GM19324 (cell line): Measurements from ENCODE around the gene FYN.
"Not testable (repeated sequence)": the region's sequence is repeated elsewhere in the genome, so short reads cannot be mapped to it uniquely, and the experiment has no call there.

Source experiments
- ATAC-seq: cut with Tn5 transposase; IDR thresholded peaks from one replicate; pipeline ENCODE4 v1.9.1; 2021; ENCODE audit warnings: mild to moderate bottlenecking, moderate library complexity; ENCODE audit not compliant: unreplicated experiment, low FRiP score

FYN gene

DNA sequence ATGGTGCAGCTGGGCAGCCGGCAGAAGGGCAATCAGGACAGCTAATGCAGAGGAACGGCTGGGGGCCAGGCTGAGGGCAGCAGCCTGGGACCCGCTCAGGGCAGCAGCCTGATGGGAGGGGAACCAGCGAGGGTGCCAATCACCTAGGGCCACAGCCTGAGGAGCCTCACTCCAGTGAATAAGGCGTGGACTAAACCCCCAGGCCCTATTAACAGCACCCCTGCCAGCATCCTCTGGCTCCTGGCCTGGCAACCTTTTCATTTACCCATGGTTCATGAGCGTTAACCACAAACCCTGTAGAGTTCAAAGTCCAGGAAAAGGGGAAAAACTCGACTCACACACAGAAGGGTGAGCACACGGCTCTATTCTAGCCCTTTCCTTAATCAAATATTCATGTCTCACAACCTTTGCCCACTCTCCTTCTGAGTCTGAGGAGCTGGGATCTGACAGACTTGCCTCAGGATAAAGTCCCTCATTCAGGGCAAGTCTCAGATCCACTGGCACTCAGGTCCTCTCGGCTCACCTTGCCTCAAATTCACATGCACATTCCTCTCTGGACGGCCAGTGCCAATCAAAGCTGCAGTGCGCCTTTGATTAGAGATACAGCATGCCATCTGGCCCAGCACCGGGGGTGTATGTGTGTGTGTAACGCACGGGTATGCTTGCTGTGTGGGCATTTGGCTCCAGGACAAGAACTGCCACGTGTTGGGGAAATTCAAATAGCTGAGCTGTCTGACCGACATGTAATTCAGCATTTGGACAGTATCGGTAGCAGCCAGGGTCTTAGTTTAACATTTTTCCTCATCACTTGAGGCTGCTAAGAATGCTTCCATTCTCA is 180.7 kb downstream of the FYN start:
- no peak for ATAC-seq

DNA sequence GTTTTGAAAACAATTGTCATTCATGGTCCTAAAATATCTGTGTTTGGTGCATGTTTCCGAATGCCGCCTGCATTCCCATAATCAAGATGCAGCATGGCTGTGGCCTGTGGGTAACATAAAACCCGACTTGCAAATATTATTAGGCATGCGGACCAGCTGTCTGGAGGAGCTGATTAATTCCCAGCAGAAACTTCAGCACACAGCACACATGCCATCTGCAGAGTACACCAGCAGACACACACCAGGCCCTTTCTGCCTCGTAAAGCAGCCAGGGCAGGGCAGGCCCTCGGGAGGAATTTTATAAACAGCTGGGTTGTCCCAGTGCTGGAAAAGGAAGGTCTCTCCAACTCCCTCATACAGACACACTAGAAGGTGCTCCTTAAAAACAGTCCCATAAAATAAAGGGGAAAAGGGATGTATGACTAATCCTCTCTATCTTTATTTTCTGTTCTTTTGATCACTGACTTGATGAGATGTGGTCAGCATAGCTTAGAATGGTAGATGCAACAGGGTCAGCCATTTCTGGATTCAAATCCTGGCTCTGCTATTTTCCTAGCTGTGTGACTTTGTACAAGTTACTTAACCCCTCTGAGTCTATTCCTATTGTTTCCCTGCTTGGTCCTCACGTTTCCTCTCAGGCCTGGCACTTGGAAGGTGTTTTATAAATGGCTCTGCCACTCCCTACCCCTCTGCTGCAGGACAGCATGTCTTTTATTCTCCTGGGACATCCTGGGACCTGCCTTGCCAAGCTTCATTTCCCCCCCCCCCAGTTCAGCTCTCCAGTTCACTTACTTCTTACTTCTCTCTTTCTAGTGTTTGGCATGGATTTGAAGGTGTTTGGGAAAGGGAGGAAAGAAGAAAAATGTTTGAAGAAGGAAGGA is 181.7 kb downstream of the FYN start:
- no peak for ATAC-seq

DNA sequence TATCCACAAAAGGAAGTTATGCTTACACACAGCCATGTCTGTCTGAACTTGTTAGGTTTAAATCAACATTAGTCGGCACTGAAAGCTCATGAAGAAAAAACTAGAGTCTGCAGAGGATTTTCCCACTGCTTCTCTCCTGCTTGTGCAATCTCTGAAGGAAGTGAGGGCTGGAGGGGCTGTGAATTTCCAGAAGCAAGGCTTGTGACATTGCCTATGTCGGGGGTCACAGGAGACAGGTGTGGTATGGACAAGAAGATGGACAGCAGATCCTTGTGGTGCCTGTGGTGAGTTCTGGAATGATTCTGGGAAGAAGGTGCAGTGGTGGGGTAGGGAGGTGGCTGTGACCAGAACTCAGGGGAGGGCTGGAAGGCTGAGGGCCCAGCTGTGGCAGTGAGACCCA is 183.3 kb downstream of the FYN start:
- ATAC-seq = no peak

DNA sequence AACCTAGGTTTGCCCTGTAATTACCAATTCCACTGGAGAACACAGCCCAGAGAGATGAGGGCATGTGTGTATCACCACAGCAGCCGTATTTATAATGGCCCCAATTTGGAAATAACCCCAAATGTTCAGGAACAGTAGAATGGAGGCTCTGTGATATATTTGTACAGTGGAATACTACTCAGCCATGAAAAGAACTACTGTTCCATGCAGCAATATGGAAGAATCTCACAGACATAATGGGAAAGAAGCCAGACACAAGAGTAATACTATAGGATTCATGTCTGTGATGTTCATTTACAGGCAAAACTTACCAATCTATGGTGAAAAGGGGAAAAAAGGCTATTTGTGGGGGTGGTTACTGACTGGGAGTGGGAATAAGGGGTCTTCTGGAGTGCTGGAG is 183.8 kb downstream of the FYN start:
- no peak for ATAC-seq

DNA sequence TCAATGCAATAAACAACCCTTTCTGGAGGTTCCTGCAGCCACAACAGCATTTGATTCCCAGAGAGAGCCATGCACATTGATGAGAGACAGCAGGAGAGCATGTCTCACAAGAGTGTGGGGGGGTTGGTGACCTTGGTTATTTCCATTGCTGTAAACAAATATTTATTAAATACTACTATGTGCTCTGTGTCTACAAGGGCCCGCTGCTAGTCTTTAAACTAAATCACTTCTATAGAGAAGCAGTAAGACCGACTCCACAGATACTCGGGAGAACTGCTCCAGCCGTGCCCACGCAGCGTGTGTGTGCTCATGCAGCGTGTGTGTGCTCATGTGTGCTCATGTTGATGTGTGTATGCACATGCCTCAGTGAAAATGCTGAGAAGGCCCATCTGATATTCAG is 184.9 kb downstream of the FYN start:
- no peak for ATAC-seq

DNA sequence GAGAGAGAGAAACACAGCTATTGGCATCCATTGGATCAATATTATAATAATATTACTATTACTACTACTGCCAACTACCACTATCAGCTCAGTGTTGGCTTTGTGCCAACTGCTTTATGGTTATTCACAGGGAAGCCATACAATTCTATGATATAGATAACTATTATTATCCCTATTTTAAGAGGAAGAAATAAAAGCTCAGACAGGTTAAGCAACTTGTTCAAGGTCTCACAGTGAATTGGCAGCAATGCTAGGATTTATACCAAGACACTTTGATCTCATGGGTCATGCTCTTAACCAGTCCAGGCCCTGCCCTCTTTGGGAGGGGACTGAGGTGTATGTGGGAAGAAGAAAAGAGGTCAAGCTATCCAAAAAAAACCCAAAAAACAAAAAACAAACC is 185.6 kb downstream of the FYN start:
- no peak for ATAC-seq

DNA sequence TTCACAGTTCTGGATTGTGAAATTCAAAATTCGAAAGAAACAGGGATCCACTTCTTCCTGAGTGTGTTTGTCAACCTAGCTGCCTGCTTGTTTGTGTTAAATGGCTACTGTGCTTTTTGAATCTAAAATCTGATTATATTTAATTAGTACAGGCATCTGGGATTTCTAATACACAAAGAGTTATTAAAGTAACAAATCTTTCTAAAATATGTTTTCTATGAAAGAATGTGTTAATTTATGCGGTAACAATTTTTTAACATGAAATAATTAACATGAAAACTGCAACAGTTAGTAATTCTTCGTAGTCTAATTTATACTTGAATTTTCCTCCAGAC is 186.4 kb downstream of the FYN start:
- no peak for ATAC-seq

DNA sequence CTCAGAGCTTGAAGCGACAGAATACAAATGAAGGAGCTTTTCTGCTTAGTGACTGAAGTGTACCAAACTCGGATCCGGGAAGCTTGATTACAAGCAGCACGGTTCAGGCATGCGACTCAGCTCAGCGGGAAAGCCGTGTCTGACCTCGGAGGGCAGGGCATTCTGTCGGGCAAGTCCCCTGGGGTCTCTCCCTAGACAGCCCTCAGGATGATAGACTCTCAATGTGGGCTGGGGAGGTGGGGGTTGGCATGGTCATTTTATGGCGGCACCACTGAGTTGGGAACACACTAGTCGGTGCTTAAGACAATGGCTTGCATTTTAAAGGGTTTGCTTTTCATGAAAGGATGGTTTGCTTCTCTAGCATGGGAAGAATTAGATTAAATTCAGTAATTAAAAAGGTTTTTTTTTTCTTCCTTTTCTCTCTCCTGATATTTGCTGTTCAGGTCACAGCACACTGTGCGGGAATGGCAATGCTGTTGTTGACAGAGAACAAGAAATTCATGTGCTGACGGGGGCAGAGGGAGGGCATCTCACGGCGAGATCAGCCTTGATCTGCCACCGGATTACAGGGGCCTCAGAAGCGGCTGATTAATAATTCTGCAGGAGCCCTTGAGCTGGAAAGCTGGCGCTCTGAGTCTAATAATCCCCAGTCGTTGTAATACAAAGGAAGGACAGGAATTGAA is 186.9 kb downstream of the FYN start:
- ATAC-seq = no peak

DNA sequence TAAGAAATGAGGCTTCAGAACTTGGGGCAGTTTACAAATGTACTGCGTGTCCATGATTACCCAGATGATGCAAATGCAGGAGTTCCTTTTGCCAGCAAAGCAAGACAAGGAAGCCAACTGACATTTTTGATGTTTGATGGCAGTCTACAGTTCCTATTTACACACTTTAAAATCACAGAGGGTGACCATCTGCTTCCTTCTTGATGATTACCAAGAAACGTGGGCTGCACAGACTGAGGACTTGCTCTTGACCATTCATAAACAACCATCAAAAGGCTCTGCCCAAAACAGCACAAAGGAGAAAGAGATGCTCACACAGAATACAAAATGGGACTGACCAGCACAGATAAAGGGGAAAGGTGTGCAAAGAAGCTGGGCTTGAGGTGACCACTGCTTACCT is 187.7 kb downstream of the FYN start:
- ATAC-seq = no peak

DNA sequence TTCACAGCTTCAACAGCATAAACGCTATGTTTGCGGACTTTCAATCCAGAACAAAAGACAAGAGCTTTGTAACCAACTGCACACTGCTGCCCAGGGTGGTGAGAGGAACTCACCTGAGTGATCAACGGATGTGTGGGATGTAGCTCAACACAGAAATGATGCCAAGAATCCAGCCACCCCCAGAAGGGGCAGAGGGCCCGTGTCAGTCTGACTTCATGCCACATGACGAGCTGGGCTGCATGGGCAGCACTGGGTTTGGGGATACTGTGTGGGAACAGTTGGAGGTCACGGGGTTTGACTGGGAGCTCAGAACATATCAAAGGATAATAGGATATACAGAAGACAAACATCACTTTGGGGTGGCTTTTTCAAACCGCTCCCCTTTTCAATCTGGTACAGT is 188.2 kb downstream of the FYN start:
- ATAC-seq = no peak

DNA sequence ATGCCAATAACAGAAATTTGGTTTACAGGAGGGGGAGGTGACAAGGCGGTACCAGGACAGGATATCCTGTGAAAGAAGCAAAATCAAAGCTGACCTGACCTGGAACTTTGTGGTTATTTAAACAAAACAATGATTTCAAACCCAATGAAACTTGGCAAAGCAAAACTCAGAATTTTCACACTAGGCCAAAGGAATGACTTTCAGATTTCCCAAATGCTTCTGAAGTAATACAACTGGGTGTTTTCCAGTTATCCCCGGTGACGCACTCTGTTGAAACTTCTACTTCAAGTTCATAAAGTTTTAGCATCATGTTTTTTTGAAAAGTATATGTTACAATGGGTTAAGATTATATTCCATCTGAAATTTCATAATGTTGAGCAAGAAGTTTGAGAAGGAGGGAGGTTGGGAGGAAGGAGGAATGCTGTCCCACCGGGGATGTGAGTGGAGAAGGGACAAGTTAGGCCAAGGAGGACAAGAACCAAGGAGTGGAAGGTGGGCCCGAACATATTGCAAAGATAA is 189.4 kb downstream of the FYN start:
- no peak for ATAC-seq

DNA sequence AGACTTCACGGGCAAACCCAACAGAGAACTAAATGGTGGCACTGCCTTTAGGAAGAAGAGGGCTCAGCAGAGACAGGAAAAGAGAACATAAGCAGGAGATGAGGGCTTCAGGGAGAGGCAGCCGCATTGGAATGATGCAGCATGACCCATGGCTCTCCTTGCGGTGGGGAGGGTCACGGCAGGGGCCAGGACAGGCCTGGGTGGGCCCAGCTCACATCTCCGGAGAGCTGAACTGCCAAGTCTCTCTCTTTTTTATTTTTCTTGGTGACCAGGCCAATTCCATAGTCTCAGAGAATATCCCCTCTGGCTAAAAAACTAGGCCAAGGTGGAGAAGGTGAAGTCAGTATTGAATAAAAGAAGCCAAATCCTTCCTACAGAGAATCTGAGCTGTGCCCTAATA is 190.1 kb downstream of the FYN start:
- no peak for ATAC-seq

DNA sequence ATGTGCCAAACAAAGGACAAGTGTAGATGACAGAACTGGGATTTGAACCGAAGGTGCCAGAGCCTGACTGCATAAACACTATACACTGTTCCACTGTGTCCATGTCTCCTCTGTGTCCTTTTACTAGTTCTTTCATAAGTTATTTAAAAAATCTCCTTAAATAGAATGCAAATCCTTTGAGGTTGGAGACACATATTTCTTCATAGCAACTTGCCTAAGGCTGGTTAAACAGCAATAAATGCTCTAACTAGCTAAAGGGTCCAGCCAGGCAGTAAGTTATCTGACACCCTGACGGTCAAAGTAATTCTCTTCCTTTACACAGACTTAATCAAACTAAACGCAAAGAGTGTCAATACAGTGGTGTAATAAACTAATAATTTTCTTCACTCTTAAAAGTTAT is 191.4 kb downstream of the FYN start:
- no peak for ATAC-seq

DNA sequence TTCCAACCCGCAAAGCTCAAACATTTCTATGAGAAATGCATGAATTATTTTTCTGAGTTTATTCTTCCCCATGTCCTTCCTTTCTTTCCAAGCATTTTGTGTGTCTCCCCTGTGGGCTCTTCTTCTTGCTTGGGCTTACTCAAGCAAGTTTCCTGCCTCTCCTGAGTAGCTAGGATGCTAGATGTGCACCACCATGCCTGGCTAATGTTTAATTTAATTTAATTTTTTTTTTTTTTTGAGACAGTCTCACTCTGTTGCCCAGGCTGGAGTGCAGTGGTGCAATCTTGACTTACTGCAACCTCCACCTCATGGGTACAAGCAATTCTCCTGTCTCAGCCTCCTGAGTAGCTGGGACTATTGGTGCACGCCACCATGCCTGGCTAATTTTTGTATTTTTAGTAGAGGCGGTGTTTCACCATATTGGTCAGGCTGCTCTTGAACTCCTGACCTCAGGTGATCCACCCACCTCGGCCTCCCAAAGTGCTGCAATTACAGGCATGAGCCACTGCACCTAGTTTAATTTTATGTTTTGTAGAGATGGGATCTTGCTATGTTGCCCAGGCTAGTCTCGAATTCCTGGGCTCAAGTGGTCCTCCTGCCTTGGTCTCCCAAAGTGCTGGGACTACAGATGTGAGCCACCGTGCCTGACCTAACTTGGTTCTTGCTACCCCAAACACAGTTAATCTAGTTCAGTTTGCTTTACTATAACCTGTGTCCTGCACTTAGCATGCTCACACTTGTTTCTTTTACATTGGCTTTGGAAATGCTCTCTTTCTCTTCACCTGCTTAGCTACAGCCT is 192.2 kb downstream of the FYN start:
- ATAC-seq = not testable (repeated sequence)

DNA sequence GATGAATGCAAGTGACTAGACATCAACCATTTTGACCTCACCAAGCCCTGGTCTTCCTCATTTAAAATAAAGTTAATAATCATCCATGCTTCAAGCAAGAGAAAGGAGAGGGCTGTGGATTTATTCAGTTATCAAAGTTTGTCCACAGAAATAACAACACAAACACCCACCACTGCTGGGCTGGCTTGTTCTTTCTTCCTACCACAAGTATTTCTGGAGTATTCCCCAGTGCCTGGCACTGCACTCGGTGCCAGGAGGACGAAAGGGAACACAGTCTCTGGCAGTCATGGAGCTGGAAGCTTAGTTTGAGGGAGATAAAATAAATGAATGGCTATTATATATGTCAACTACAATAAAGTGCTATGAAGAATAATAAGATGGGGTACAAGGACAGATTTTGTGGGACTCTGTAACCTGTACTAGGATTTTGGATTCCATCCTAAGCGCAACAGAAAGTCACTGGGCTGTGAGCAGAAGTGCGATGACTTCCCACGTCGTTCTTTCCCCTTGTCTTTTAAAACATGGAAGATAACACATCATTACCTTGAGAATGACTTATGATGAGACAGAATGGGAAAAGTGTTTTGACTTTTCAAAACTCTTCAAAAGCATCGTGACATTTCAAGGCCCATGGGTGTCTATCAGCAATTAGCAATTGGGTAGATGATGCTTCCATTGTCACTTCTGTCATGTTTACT is 193.1 kb downstream of the FYN start:
- ATAC-seq = no peak

DNA sequence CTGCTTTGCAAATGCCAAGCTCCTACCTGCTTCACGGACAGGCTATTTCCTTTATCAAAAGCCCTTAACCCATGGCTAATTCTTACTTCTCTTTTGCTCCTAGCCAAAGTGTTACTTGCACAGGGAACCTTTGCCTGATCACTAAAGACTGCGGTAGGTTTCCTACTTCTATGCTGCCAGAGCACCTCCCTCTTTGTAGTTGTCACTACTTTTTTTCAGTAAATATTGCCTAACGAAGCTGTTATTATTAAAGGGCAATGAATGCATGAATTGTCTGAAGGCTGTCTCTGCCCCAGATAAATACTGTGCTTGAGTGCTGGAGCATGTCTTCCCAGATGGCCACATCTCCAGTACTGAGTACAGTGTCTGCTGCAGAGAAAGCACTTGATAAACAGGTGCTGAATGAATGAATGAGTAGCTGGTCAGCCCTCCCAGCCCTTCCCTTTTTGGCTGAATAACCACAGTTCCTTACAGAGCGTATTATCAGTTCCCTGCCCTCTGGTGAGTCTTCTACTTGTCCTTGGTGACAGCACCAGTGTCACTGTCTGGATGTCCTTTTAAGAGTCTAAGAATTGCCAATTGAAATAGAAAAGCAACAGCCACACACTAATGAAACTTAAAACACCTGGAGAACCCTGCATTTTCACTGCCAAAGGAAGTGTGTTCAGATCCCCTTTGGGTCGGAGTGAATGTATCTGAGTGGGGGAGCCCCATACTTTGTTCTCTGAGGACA is 194.0 kb downstream of the FYN start:
- ATAC-seq = no peak

DNA sequence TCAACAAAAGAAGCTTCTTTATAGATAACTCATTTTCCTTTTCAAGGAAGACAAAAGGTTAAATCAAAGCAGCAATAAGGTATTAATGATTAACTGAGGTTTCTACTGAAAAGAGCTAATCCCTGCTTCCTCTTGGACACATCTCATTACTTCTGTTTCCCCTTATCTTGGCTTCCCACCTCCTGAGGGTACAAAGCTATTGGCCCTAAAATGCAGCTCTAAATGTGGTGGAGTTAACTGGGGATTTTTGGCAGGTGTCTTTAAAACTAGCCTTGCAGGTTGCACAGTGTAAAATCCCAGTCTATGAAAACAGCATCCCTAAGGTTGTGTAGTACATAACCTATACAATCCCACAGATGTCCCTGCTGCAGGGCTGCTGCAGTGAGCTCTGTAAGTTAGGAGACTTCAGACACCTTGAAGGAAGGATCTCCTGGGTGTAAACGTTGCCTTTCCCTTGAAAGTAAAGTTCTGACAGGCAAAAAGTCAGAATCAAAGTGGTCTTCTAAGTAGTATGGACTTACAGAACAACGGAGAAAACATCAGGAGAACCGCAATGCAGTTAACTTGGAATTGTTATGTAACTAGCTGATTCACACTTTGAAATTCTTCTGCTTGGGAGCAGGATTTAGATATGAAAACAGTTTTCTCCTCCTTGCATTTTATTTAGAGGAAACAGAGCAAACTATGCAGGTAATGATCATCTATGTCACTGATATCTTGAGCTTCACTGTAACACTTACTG is 195.8 kb downstream of the FYN start:
- no peak for ATAC-seq

DNA sequence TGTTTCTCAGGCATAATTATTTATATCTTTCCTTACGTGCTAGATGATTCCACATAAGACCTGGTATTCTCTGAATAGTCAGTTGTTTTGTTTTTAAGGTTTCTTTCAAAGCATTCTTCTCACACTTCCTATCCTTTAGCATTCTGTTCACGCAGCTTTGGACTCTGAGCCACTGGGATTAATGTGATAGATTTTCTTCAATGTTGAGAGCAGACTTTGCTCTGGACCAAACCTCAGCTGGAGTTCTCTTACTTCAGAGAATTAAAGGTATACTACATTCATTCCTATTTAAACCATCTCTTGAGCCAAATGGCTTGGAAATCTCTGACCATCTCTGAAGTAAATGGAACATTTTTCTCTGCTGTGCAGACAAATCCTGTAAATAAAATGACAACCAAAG is 196.9 kb downstream of the FYN start:
- ATAC-seq = no peak
